GM12874 (cell line): ENCODE results near the gene ARSJ.

ENCODE experiments used
- TF ChIP-seq, protein P1 (sequence below): IDR thresholded peaks from 2 replicates; pipeline ENCODE4 v1.5.1; 2011; ENCODE audit warnings: low read depth, mild to moderate bottlenecking, control low read depth, low read length, moderate library complexity; ENCODE audit not compliant: insufficient read depth

Gene ARSJ

DNA sequence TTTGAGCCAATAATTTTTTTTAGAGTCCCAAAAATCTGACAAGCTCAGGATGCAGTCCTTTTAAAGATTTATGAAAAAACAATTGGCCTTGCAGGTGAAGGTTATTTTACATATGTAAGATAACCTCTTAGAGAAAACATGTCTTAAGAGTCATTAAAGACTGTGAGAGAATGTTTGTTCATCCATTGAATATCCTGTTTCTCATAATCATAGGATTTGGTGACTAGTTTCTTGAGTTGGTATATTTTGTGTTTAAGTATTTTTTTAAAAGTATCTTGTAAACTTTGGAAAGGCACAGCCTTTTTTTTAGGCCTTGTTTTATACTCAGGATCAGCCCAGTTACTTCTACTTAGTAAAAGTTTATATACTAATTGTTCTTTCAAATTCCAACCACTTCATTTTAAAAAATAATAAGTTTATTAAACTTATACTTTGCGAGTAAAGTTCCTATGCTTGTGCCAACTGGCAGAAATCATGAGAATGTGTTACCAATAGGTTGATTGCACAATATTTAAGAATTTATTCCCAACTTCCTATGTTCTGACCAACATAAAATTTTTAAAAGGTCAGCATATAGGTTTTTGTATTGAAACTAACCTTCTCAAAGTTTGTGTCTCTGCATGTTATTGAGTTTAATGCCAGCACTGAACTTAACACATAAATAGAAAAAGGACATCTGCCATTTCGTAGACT, 40.0 kb upstream of the ARSJ start:
- TF ChIP-seq, protein P1, sequence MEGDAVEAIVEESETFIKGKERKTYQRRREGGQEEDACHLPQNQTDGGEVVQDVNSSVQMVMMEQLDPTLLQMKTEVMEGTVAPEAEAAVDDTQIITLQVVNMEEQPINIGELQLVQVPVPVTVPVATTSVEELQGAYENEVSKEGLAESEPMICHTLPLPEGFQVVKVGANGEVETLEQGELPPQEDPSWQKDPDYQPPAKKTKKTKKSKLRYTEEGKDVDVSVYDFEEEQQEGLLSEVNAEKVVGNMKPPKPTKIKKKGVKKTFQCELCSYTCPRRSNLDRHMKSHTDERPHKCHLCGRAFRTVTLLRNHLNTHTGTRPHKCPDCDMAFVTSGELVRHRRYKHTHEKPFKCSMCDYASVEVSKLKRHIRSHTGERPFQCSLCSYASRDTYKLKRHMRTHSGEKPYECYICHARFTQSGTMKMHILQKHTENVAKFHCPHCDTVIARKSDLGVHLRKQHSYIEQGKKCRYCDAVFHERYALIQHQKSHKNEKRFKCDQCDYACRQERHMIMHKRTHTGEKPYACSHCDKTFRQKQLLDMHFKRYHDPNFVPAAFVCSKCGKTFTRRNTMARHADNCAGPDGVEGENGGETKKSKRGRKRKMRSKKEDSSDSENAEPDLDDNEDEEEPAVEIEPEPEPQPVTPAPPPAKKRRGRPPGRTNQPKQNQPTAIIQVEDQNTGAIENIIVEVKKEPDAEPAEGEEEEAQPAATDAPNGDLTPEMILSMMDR: no peak

DNA sequence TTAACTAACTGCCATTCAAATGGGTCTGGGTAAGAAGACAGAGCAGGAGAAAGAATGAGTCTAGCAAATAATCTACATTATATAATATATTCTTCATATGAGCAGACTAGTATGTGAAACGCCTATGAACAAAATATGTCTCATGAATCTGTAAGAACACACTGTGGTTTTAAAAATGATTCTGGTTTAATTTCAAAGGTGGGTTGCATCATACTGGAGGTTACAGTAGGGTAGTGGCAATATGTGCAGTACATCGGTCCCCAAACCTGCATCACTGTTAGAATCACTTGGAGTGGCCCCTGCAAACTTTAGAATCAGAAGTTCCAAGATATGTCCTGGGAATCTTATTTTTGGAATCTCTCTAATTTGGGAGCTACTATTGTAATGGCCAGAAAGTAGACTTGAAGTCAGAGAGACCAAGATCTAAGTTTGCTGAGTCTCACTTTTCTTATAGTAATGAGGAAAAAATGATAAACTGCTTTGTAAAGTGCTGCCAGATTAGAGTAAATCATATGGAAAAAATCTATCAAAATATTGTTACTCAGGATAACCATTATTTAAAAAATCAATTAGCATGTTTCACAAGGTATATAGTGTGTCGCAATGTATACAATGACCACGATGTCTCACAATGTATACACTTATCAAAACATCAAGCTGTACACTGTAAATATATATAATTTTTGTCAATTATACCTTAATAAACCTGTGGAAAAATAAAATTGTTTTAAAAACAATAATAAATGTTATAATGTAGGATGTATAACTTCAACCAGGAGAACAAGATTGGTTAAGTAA, 37.9 kb upstream of the ARSJ start:
- TF ChIP-seq, protein P1: no peak

DNA sequence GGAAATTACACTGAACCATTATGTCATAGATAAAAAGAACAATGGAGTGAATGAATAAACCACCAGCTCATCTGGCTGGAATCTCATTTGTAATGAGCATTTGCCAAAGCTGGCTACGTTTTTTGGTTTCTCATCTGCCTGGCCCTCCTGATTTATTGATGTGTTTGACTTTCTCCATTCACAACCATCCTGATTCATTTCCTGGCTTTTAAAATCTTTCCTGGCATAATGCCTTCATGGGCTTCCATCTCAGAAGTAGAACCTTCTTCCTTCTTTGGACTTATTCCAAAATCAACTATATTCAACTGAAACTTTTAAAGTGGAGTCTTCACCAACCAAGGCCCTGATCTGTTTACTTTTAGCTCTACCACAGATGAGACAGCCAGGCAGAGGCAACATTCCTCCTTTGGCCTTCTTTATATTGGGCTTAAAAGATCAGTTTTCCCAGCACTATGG, 36.0 kb upstream of the ARSJ start:
- TF ChIP-seq, protein P1: no peak

DNA sequence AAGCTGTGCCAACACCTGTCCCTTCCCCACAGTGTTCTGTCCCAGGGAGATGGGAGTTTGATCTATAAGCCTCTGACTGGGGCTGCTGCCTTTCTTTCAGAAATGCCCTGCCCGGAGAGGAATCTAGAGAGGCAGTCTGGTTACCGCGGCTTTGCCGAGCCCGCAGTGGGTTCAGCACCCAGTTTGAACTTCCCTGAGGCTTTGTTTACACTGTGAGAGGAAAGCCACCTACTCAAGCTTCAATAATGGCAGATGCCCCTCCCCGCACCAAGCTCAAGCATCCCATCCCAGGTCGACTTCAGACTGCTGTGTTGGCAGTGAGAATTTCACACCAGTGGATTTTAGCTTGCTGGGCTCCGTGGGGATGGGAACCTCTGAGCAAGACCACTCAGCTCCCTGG, 33.3 kb upstream of the ARSJ start:
- TF ChIP-seq, protein P1: no peak

DNA sequence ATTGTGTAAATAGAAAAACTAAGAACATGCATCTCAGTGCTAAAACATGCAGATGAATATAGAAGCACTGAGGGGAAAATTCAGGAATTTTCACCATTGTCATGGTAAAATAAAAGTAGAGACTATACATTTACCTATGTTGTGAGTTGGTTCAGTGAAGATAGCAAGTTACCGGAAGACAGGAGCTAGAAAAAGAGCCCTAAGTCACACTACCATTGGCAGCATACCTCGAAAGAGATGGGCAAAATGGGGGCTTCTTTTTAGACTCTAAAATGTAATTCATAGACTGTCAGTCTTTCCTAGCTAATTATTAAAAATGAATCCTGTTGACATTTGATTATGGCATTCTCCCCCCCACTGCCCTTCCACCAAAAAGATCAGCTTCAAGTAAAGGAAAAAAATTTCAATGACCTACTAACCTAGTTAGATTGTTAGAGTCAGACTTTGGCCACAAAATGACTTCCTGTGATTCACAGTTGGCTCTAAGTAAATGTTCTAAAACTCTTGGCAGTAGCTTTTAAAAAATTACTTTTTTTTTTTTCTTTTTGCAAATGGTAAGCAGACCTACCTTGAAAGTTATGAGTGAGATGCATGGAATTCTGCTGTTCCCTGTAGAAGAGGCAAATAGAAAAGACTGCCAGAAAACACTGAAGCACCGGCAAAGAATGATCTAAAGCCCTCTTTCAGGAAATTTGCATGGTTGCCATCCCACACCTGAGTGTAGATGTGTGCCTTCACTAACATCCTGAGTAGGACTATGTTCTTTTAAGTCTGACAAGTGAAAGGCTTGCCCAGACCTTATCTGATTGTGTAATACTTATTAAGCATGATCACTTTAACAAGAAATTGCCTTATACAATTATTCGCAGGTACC, 26.4 kb upstream of the ARSJ start:
- TF ChIP-seq, protein P1: no peak

DNA sequence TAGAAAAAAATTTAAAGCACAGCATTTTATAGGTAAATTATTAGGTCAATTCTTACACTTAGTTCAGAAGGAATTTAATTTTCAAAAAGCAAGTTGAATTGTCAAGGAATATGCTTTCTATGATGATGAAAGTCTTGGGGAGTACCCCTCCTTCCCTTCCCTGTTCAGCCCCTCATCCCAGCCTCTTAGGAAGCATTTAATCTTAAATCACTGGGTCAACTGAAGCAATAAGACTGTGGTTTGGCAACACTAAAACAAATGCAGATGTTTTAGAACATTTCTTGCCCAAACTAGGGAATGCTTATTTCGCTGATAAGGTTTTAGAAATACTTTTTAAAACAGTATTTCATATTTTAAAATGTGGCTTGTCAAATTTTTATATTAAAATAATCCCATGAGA, 19.1 kb upstream of the ARSJ start:
- TF ChIP-seq, protein P1: no peak

DNA sequence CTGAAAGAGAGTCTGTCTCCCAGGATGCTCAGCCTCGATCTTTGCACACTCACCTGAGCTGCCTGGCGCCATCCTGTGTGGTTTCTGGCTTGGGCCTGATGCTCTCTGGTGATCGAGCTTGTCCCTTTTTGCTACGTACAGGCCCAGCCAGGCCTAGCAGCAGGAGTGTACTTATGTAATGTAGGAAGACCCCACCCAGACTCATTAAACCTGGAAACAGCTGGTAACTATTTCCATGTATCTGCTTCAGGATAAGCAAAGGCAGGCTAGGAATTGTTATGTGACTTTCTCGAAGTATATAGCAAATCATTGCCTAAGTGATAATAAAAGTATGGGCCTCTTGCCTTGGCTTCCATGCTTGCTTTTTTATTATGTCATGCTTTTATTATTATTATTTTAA, 18.6 kb upstream of the ARSJ start:
- TF ChIP-seq, protein P1: no peak
